Thoracic aorta (tissue), 2 donors: ENCODE measurements around the gene TBC1D1. TPM values are rescaled to one million over a fixed set of nuclear protein-coding genes. Genes with fewer than 3 reads are reported as not detected.

Experiments
- ATAC-seq: fragments of 150-250 bp; one replicate; pipeline ENCODE4 v1.8.0; 2017; ENCODE audit warnings: low read depth; ENCODE audit not compliant: insufficient number of reproducible peaks, low FRiP score
- DNase-seq: peaks from one replicate; pipeline ENCODE4 v3.0.0-alpha.2; 2020; ENCODE audit warnings: low spot score
- H3K27ac ChIP-seq, 2 donors: fragments of 200-600 bp; sonication (generic); 1 replicate in 1 of 2; 2 replicates in 1 of 2; pipeline ENCODE4 v1.5.1; 2016; ENCODE audit warnings: mild to moderate bottlenecking in 2 of 2, moderate library complexity in 2 of 2
- H3K27me3 ChIP-seq: fragments of 200-600 bp; sonication (generic); replicated peaks from 2 replicates; pipeline ENCODE4 v1.6.0; 2016; ENCODE audit warnings: mild to moderate bottlenecking; ENCODE audit not compliant: insufficient read depth
- H3K36me3 ChIP-seq: fragments of 200-600 bp; sonication (generic); one replicate; pipeline ENCODE4 v1.5.1; 2016
- H3K4me1 ChIP-seq, 2 donors: fragments of 200-600 bp; sonication (generic); 1 replicate in 1 of 2; 2 replicates in 1 of 2; pipeline versions ENCODE4 v1.5.1 to v1.6.0; 2016; ENCODE audit warnings: low read depth in 2 of 2, mild to moderate bottlenecking in 1 of 2; ENCODE audit not compliant: control insufficient read depth in 1 of 2
- H3K4me3 ChIP-seq: fragments of 200-600 bp; sonication (generic); 2 replicates; pipeline ENCODE4 v1.5.1; 2016; ENCODE audit warnings: mild to moderate bottlenecking
- H3K9me3 ChIP-seq: fragments of 200-600 bp; sonication (generic); 2 replicates; pipeline ENCODE4 v1.5.1; 2016
- CTCF ChIP-seq: fragments of 200-600 bp; sonication (generic); IDR thresholded peaks from one replicate; pipeline ENCODE4 v1.5.1; 2019; ENCODE audit warnings: antibody characterized with exemption
- total RNA-seq, 2 donors: library from RNA; depleted of rRNA; stranded (reverse); fragments of >200 nt; gene quantifications; one replicate each; pipeline versions ENCODE4 v1.1.0 to v1.2.3, GENCODE V29; 2016

The TBC1D1 gene
- total RNA-seq, 2 donors from 2014 or later, result 152 to 206 TPM

- TF ChIP-seq CTCF, result no peak
- H3K27ac ChIP-seq, result peak overlapping the region in 1 of 2 donors; percentile 58
- ATAC-seq (peak; percentile 68), DNase-seq (peak; percentile 41)
- H3K4me1 ChIP-seq, result peaks cover 3 to 12% of the 10 kb centered on the region in 2 donors
- H3K4me3 ChIP-seq, result no peak overlapping the region
- H3K9me3 ChIP-seq, result no peaks in the 10 kb centered on the region
- H3K36me3 ChIP-seq, result no peaks in the 10 kb centered on the region
- no peaks in the 10 kb centered on the region for H3K27me3 ChIP-seq
Measured at GRCh38 chr4:38160487-38161207, 269.8 kb downstream of the TBC1D1 start.

GRCh38 chr4:38161208-38162113 lies 270.6 kb downstream of the TBC1D1 start:
- H3K27ac ChIP-seq, result no peak overlapping the region
- DNase-seq, result no peak
- H3K36me3 ChIP-seq, result no peaks in the 10 kb centered on the region
- no peaks in the 10 kb centered on the region for H3K9me3 ChIP-seq
- no peak for TF ChIP-seq CTCF
- H3K27me3 ChIP-seq, result no peaks in the 10 kb centered on the region
- no peak for ATAC-seq
- H3K4me1 ChIP-seq, result peaks cover 3 to 12% of the 10 kb centered on the region in 2 donors
- no peak overlapping the region for H3K4me3 ChIP-seq

GRCh38 chr4:38162240-38162784 lies 271.4 kb downstream of the TBC1D1 start:
- no peak overlapping the region for H3K4me3 ChIP-seq
- H3K27me3 ChIP-seq, result no peaks in the 10 kb centered on the region
- no peaks in the 10 kb centered on the region for H3K9me3 ChIP-seq
- ATAC-seq, result no peak
- H3K36me3 ChIP-seq, result no peaks in the 10 kb centered on the region
- DNase-seq, result no peak
- H3K27ac ChIP-seq, result no peak overlapping the region
- peaks cover 3 to 12% of the 10 kb centered on the region in 2 donors for H3K4me1 ChIP-seq
- TF ChIP-seq CTCF, result no peak

- no peak for DNase-seq
- no peaks in the 10 kb centered on the region for H3K36me3 ChIP-seq
- no peak overlapping the region for H3K27ac ChIP-seq
- H3K4me1 ChIP-seq, result peaks cover 3 to 12% of the 10 kb centered on the region in 2 donors
- H3K4me3 ChIP-seq, result no peak overlapping the region
- no peaks in the 10 kb centered on the region for H3K9me3 ChIP-seq
- no peak for TF ChIP-seq CTCF
- no peaks in the 10 kb centered on the region for H3K27me3 ChIP-seq
- no peak for ATAC-seq
Measured at GRCh38 chr4:38163216-38164006, 272.5 kb downstream of the TBC1D1 start.
